HG02610 (cell line): ENCODE results near the gene HCAR2.
"Not testable (repeated sequence)": the region's sequence is repeated elsewhere in the genome, so short reads cannot be mapped to it uniquely, and the experiment has no call there.

Experiments
- ATAC-seq: cut with Tn5 transposase; IDR thresholded peaks from one replicate; pipeline ENCODE4 v1.9.1; 2021; ENCODE audit warnings: mild to moderate bottlenecking, moderate library complexity; ENCODE audit not compliant: unreplicated experiment

Gene HCAR2

GRCh38 chr12:122702890-122703611 lies at the start of gene HCAR2:
HCAR2 (minus strand) TSS chr12:122703357; CDS start chr12:122703283, 74 bp downstream.
- ATAC-seq = not testable (repeated sequence)

GRCh38 chr12:122752464-122753318 lies 49.5 kb upstream of the HCAR2 start, which contains the start of gene DENR:
DENR (plus strand) TSS chr12:122752824; CDS start chr12:122753702, 878 bp downstream.
- ATAC-seq = peak; percentile 91

- ATAC-seq = not testable (repeated sequence)
These were observed 47.8 kb upstream of the HCAR2 start for GRCh38 chr12:122750781-122751515.

- ATAC-seq = no peak
These were observed 46.6 kb upstream of the HCAR2 start for GRCh38 chr12:122749569-122750332.

- ATAC-seq = no peak
These were observed 44.3 kb upstream of the HCAR2 start for GRCh38 chr12:122747224-122748135.

- no peak for ATAC-seq
These were observed 40.9 kb upstream of the HCAR2 start for GRCh38 chr12:122743895-122744525.

GRCh38 chr12:122740351-122740750 lies 37.2 kb upstream of the HCAR2 start:
- ATAC-seq = no peak

- no peak for ATAC-seq
These were observed 35.4 kb upstream of the HCAR2 start for GRCh38 chr12:122738571-122738970.

GRCh38 chr12:122732611-122733010 lies 29.5 kb upstream of the HCAR2 start:
- ATAC-seq = no peak

- no peak for ATAC-seq
These were observed 29.0 kb upstream of the HCAR2 start for GRCh38 chr12:122732170-122732569.

- ATAC-seq = no peak
These were observed 27.3 kb upstream of the HCAR2 start, which contains the start of gene HCAR1 for GRCh38 chr12:122730215-122731014. HCAR1 (minus strand) TSS chr12:122730844; CDS start chr12:122730339, 505 bp downstream.

GRCh38 chr12:122729583-122730214 lies 26.5 kb upstream of the HCAR2 start:
- ATAC-seq = no peak

- ATAC-seq = no peak
These were observed 23.0 kb upstream of the HCAR2 start for GRCh38 chr12:122726080-122726558.

- no peak for ATAC-seq
These were observed 22.4 kb upstream of the HCAR2 start for GRCh38 chr12:122725452-122726079.

- ATAC-seq = no peak
These were observed 21.6 kb upstream of the HCAR2 start for GRCh38 chr12:122724641-122725243.

GRCh38 chr12:122722387-122722786 lies 19.2 kb upstream of the HCAR2 start:
- ATAC-seq = no peak
